ENCODE results near the gene ZHX3.

The ZHX3 gene

GRCh38 chr20:41268402-41268801 lies 49.1 kb downstream of the ZHX3 start:
- no peak overlapping the region for H3K4me3 ChIP-seq (ENCODE audit: control insufficient read depth, low read depth, low read length)
- DNase-seq (ENCODE audit: low read depth): no peak
- no peak for TF ChIP-seq CTCF (IDR thresholded peaks at IDR 0.05; ENCODE audit: control insufficient read depth, insufficient read depth, low read depth, low read length, missing control alignments)

GRCh38 chr20:41265938-41266337 lies 51.6 kb downstream of the ZHX3 start:
- no peak overlapping the region for H3K4me3 ChIP-seq (ENCODE audit: control insufficient read depth, low read depth, low read length)
- no peak for TF ChIP-seq CTCF (IDR thresholded peaks at IDR 0.05; ENCODE audit: control insufficient read depth, insufficient read depth, low read depth, low read length, missing control alignments)
- no peak for DNase-seq (ENCODE audit: low read depth)

- no peak for TF ChIP-seq CTCF (IDR thresholded peaks at IDR 0.05; ENCODE audit: control insufficient read depth, insufficient read depth, low read depth, low read length, missing control alignments)
- DNase-seq (ENCODE audit: low read depth): no peak
- no peak overlapping the region for H3K4me3 ChIP-seq (ENCODE audit: control insufficient read depth, low read depth, low read length)
These were observed 52.7 kb downstream of the ZHX3 start for GRCh38 chr20:41264819-41265218.

GRCh38 chr20:41261790-41262717 lies 55.5 kb downstream of the ZHX3 start:
- no peak for DNase-seq (ENCODE audit: low read depth)
- no peak overlapping the region for H3K4me3 ChIP-seq (ENCODE audit: control insufficient read depth, low read depth, low read length)
- TF ChIP-seq CTCF (IDR thresholded peaks at IDR 0.05; ENCODE audit: control insufficient read depth, insufficient read depth, low read depth, low read length, missing control alignments): no peak

GRCh38 chr20:41261260-41261659 lies 56.3 kb downstream of the ZHX3 start:
- no peak overlapping the region for H3K4me3 ChIP-seq (ENCODE audit: control insufficient read depth, low read depth, low read length)
- DNase-seq (ENCODE audit: low read depth): no peak
- TF ChIP-seq CTCF (IDR thresholded peaks at IDR 0.05; ENCODE audit: control insufficient read depth, insufficient read depth, low read depth, low read length, missing control alignments): no peak

- no peak overlapping the region for H3K4me3 ChIP-seq (ENCODE audit: control insufficient read depth, low read depth, low read length)
- no peak for TF ChIP-seq CTCF (IDR thresholded peaks at IDR 0.05; ENCODE audit: control insufficient read depth, insufficient read depth, low read depth, low read length, missing control alignments)
- DNase-seq (ENCODE audit: low read depth): no peak
These were observed 56.8 kb downstream of the ZHX3 start for GRCh38 chr20:41260734-41261220.

Measured in AG09309 (cell line).